HG03571 (cell line): ENCODE results near the gene RPRD1B.

ENCODE experiments used
- ATAC-seq: cut with Tn5 transposase; IDR thresholded peaks from one replicate; pipeline ENCODE4 v1.9.1; 2021; ENCODE audit not compliant: unreplicated experiment

Gene RPRD1B

GRCh38 chr20:38116409-38117165, 83.0 kb downstream of the RPRD1B start:
- ATAC-seq: no peak

- ATAC-seq: no peak
Measured at GRCh38 chr20:38117205-38117604, 83.7 kb downstream of the RPRD1B start.

GRCh38 chr20:38117635-38118034, 84.1 kb downstream of the RPRD1B start:
- ATAC-seq: no peak

- ATAC-seq: no peak
Measured at GRCh38 chr20:38119446-38119845, 85.9 kb downstream of the RPRD1B start.

GRCh38 chr20:38120625-38120988, 87.1 kb downstream of the RPRD1B start:
- ATAC-seq: no peak

- ATAC-seq: no peak
Measured at GRCh38 chr20:38121741-38122140, 88.2 kb downstream of the RPRD1B start.

- ATAC-seq: no peak
Measured at GRCh38 chr20:38123021-38123587, 89.6 kb downstream of the RPRD1B start.

- ATAC-seq: no peak
Measured at GRCh38 chr20:38125157-38126056, 91.9 kb downstream of the RPRD1B start.

- ATAC-seq: no peak
Measured at GRCh38 chr20:38126146-38126921, 92.8 kb downstream of the RPRD1B start.

GRCh38 chr20:38126932-38127621, 93.5 kb downstream of the RPRD1B start:
- ATAC-seq: no peak

- no peak for ATAC-seq
Measured at GRCh38 chr20:38127920-38128528, 94.5 kb downstream of the RPRD1B start.

- ATAC-seq: no peak
Measured at GRCh38 chr20:38128691-38129090, 95.1 kb downstream of the RPRD1B start.

- ATAC-seq: no peak
Measured at GRCh38 chr20:38129248-38129865, 95.8 kb downstream of the RPRD1B start.

- ATAC-seq: no peak
Measured at GRCh38 chr20:38129893-38130609, 96.5 kb downstream of the RPRD1B start.

GRCh38 chr20:38130687-38131587, 97.4 kb downstream of the RPRD1B start:
- ATAC-seq: no peak

- no peak for ATAC-seq
Measured at GRCh38 chr20:38131588-38132121, 98.1 kb downstream of the RPRD1B start.

GRCh38 chr20:38132156-38132909, 98.8 kb downstream of the RPRD1B start:
- no peak for ATAC-seq
